Astrocyte of the cerebellum (primary cell): ENCODE results near the gene AGPAT3.

Source experiments
- DNase-seq: peaks from one replicate; pipeline ENCODE4 v3.0.0-alpha.2; 2011; ENCODE audit warnings: low read depth
- H3K4me3 ChIP-seq: 2 replicates; pipeline ENCODE4 v1.5.1; 2011; ENCODE audit warnings: mild to moderate bottlenecking, low read depth, low read length, moderate library complexity
- CTCF ChIP-seq: IDR thresholded peaks from 2 replicates; pipeline ENCODE4 v1.5.1; 2012; ENCODE audit warnings: low read length, low read depth, moderate library complexity, mild to moderate bottlenecking; ENCODE audit errors: missing control alignments
- in situ Hi-C: cut with HindIII; loops from 2 replicates; pipeline ENCODE4 v1.10.0; 2017; ENCODE audit warnings: low sequenced_read_pairs

The AGPAT3 gene

DNA sequence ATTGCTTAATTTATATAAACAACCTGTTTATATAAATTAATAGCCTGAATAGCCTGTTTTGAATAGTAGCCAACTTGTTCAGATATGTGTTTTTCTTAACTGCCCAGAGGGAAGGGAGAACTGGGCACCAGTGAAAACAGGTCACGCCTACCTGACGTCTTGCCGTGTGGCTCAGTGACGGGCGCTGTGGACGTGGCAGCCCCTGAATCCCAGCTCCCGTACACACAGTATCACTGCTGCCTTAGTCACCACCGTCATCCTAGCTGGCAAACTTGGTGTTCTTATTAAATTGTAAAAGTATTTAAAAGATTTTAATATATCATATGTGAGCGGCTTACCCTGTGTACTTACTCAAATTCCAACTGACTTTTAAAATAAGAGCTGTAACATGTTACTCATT is 111.6 kb downstream of the AGPAT3 start:
- no peak for DNase-seq
- no peak overlapping the region for H3K4me3 ChIP-seq
- no peak for TF ChIP-seq CTCF
- in situ Hi-C loops, result no loop called here

- TF ChIP-seq CTCF, result no peak
- no peak overlapping the region for H3K4me3 ChIP-seq
- in situ Hi-C loops, result no loop called here
- DNase-seq, result no peak
These were observed 113.0 kb downstream of the AGPAT3 start for GRCh38 chr21:43978060-43978459.

DNA sequence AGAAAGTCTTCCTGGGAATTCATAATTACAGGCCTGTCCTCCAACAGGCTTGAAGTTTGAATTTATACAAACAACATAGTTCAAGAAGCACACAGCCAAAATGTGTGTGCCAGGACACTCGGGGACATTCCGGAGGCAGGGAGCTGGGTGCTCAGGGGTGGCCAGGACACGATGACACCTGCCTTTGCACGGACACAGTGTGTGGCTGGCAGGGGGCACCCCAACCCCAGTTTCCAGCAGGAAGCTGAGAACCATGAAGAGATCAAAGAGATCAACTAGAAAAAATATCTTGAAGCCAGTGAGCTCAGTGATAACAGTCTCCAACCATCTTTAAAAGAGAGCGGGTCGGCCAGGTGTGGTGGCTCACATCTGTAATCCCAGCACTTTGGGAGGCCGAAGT is 114.6 kb downstream of the AGPAT3 start:
- in situ Hi-C loops, result no loop called here
- no peak for DNase-seq
- TF ChIP-seq CTCF, result no peak
- H3K4me3 ChIP-seq, result no peak overlapping the region

DNA sequence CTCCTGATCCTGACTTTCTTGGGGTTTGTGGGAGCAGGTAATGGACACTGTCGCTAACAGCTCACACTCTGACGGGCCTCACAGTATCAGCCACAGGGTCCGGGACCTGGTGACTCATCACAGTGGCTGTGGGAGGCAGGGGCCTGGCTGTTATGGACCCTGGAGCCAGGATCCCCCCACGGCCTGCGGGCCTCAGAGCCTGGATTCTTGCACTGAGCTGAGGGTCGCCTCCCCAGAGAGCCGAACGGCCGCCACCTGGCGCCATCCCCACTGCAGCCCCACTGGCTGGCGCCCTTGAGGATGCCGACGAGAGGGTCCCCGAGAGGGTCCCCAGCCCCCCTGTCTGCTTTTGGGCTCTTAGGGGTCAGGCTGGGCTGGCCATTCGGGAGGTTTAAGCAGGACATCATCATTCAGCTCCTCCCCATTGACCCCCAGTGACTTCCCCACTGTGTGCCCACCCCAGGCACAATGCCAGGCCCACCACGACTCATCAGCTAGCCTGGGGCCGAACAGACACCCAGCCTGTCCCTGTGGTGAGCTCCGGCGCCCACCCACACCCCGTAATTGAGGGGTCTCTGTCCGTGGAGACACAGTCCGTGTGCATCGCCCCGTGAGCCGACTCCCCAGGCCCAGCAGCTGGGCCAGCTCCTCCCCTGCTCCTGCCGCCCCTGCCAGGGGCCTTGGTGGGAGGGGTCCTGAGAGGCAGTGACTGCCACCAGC is 116.3 kb downstream of the AGPAT3 start:
- in situ Hi-C loops, result no loop called here
- TF ChIP-seq CTCF, result no peak
- DNase-seq, result no peak
- no peak overlapping the region for H3K4me3 ChIP-seq

DNA sequence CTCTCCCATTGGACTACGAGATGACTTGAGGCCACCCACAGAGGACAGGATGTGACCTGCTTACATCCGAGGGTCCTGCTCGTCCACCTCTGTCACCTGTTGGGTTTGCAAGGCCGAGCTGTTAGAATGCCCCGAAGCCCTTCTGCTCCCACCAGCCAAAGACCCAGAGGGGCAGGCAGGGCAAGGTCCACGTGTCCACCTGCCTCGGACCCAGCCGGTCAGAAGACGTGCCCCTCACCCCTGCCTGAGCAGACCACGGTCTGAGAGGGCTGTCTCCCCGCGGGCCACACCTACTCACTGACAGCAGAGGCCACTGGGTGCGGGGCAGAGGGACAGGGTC is 116.8 kb downstream of the AGPAT3 start:
- no peak for DNase-seq
- in situ Hi-C loops, result no loop called here
- no peak overlapping the region for H3K4me3 ChIP-seq
- TF ChIP-seq CTCF, result no peak

GRCh38 chr21:43982489-43983078 is 117.6 kb downstream of the AGPAT3 start:
- in situ Hi-C loops, result no loop called here
- TF ChIP-seq CTCF, result no peak
- no peak overlapping the region for H3K4me3 ChIP-seq
- DNase-seq, result no peak

DNA sequence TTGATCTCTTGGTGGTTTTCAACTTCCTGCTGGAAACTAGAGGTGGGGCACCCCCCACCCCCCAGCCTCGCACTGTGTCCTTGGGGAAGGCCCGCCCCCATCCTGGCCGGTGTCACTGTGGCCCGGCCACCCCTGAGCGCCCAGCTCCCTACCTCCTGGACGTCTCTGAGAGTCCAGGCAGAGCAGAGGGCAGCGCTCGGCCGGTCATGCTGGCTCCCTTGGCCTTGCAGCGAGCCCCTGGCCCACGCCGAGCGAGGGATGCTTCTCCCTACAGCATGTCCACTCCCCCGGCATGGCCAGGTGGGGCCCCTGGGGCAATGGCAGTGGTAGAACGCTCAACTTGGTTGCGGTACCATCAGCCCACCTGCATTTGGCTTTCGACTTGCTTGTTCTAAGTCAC is 118.4 kb downstream of the AGPAT3 start:
- DNase-seq, result no peak
- no peak overlapping the region for H3K4me3 ChIP-seq
- in situ Hi-C loops, result no loop called here
- no peak for TF ChIP-seq CTCF
